ENCODE measurements around the gene MYRIP. TPM values are rescaled to one million over a fixed set of nuclear protein-coding genes. Genes with fewer than 3 reads are reported as not detected.

The MYRIP gene
- polyA plus RNA-seq, 4 donors: 0.81 to 4.5 (median 2.5) TPM

DNA sequence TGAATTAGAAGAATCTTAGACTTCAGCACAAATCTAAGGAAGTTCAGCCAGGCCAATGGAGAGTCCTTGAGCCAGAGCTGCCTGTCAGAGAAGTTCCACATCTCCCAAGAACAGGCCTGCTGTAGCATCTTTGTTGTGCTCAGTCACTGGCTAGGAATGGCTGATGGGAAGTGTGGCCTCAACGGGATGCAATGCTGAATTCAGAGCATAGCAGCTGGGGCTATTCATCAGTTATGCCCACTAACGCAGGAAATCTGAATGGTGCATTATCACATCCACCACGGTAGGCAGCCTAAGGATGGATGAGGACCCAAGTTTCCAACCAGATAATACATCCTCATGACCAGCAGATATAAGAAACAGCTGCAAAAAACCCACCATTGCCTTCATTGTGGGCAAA is 496.9 kb downstream of the MYRIP start:
- no peaks in the 10 kb centered on the region for H3K9me3 ChIP-seq (ENCODE audit: control insufficient read depth in 2 of 2, insufficient read depth in 1 of 2, low read depth in 1 of 2, low read length in 1 of 2)
- H3K4me1 ChIP-seq (ENCODE audit: control insufficient read depth in 3 of 3, insufficient read depth in 2 of 3, low read depth in 1 of 3, low read length in 2 of 3): peaks cover 0 to 6% (median 0%) of the 10 kb centered on the region in 3 donors
- no peaks in the 10 kb centered on the region for H3K27me3 ChIP-seq (ENCODE audit: control insufficient read depth in 3 of 3, insufficient read depth in 3 of 3, low read length in 3 of 3)
- no peak for FAIRE-seq
- WGBS, 3 donors: 91 to 98% (median 92%) methylated on average over 3 of the region's 3 CpGs
- no peak for DNase-seq
- H3K4me3 ChIP-seq (ENCODE audit: low read depth in 1 of 3, low read length in 3 of 3): no peak overlapping the region
- no peaks in the 10 kb centered on the region for H3K36me3 ChIP-seq (ENCODE audit: control insufficient read depth in 3 of 3, insufficient read depth in 2 of 3, low read depth in 1 of 3, low read length in 3 of 3)
- no peak overlapping the region for H3K27ac ChIP-seq (ENCODE audit: low read depth in 1 of 3, low read length in 2 of 3)

GRCh38 chr3:40307176-40307575 is 497.8 kb downstream of the MYRIP start:
- Histone ChIP-seq H3K9me3 (ENCODE audit: control insufficient read depth in 2 of 2, insufficient read depth in 1 of 2, low read depth in 1 of 2, low read length in 1 of 2) (no peaks in the 10 kb centered on the region), H3K4me1 (ENCODE audit: control insufficient read depth in 3 of 3, insufficient read depth in 2 of 3, low read depth in 1 of 3, low read length in 2 of 3) (peaks cover 1 to 6% (median 3%) of the 10 kb centered on the region in 3 donors), H3K27ac (ENCODE audit: low read depth in 1 of 3, low read length in 2 of 3) (no peak overlapping the region), H3K27me3 (ENCODE audit: control insufficient read depth in 3 of 3, insufficient read depth in 3 of 3, low read length in 3 of 3) (no peaks in the 10 kb centered on the region), H3K4me3 (ENCODE audit: low read depth in 1 of 3, low read length in 3 of 3) (no peak overlapping the region), H3K36me3 (ENCODE audit: control insufficient read depth in 3 of 3, insufficient read depth in 2 of 3, low read depth in 1 of 3, low read length in 3 of 3) (peaks cover 0 to 1% (median 0%) of the 10 kb centered on the region in 3 donors)
- WGBS, 3 donors: 81 to 98% (median 83%) methylated on average over 1 of the region's 1 CpG
- FAIRE-seq (no peak), DNase-seq (no peak)

- WGBS, 3 donors: 24 to 29% (median 24%) methylated on average over 19 to 20 of the region's 20 CpGs
- peak overlapping the region; percentile 56 to 86 (median 58) for H3K4me3 ChIP-seq (ENCODE audit: low read depth in 1 of 3, low read length in 3 of 3)
- FAIRE-seq: no peak
- no peaks in the 10 kb centered on the region for H3K9me3 ChIP-seq (ENCODE audit: control insufficient read depth in 2 of 2, insufficient read depth in 1 of 2, low read depth in 1 of 2, low read length in 1 of 2)
- peaks cover 5 to 6% (median 6%) of the 10 kb centered on the region in 3 donors for H3K36me3 ChIP-seq (ENCODE audit: control insufficient read depth in 3 of 3, insufficient read depth in 2 of 3, low read depth in 1 of 3, low read length in 3 of 3)
- H3K27me3 ChIP-seq (ENCODE audit: control insufficient read depth in 3 of 3, insufficient read depth in 3 of 3, low read length in 3 of 3): no peaks in the 10 kb centered on the region
- DNase-seq: no peak
- H3K4me1 ChIP-seq (ENCODE audit: control insufficient read depth in 3 of 3, insufficient read depth in 2 of 3, low read depth in 1 of 3, low read length in 2 of 3): peaks cover 3 to 6% (median 3%) of the 10 kb centered on the region in 3 donors
- H3K27ac ChIP-seq (ENCODE audit: low read depth in 1 of 3, low read length in 2 of 3): peak overlapping the region; percentile 50 to 95 (median 94)
Measured at GRCh38 chr3:40308725-40309417, 499.5 kb downstream of the MYRIP start.

DNA sequence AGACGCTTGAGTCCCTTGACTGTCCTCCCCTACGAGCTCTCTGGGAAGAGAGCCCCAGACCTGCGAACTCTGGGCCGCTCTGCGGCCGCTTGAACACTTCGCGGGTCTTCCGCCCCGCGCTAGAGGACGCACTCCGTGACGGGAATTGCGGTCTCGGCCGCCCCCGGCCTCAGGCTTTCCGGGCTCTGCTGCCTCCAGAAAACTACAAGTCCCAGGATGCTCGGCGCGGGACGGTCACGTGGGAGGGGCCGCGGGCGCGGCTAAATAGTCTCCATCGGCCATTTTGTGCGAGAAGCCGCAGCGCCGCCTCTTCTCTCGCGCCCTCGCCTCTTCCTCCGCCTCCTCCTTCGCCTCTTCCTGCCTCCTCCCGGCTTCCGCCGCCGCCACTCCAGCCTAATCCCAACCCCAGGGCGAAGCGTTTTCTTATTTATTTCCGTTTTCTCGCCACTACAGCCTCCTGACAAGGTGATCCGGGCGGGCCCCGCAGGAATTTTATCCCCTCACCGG is 500.1 kb downstream of the MYRIP start, which contains the start of gene EIF1B:
EIF1B (plus strand) TSS at position 290 of the 507 bp plus-strand sequence. CDS start 235 bp downstream, outside the sequence.
- peak within 1 kb of the TSS; percentile 76 to 99 (median 86) for H3K4me3 ChIP-seq (ENCODE audit: low read depth in 1 of 3, low read length in 3 of 3)
- FAIRE-seq (no peak), DNase-seq (peak; percentile 97 to 100)
- peak within 1 kb of the TSS; percentile 92 to 97 (median 94) for H3K27ac ChIP-seq (ENCODE audit: low read depth in 1 of 3, low read length in 2 of 3)
- H3K4me1 ChIP-seq (ENCODE audit: control insufficient read depth in 3 of 3, insufficient read depth in 2 of 3, low read depth in 1 of 3, low read length in 2 of 3): peaks cover 4 to 8% (median 5%) of the 10 kb centered on the region in 3 donors
- peaks cover 5 to 6% (median 6%) of the 10 kb centered on the region in 3 donors for H3K36me3 ChIP-seq (ENCODE audit: control insufficient read depth in 3 of 3, insufficient read depth in 2 of 3, low read depth in 1 of 3, low read length in 3 of 3)
- H3K9me3 ChIP-seq (ENCODE audit: control insufficient read depth in 2 of 2, insufficient read depth in 1 of 2, low read depth in 1 of 2, low read length in 1 of 2): no peaks in the 10 kb centered on the region
- 0% methylated on average over 50 of the region's 50 CpGs for WGBS, 3 donors
- H3K27me3 ChIP-seq (ENCODE audit: control insufficient read depth in 3 of 3, insufficient read depth in 3 of 3, low read length in 3 of 3): no peaks in the 10 kb centered on the region
